A549 (cell line): ENCODE data around the gene PLEKHM2. TPM values are rescaled to one million over a fixed set of nuclear protein-coding genes. Genes with fewer than 3 reads are reported as not detected.

Experiments
- ATAC-seq, 2 experiments: fragments of 200-7000 bp in 1 of 2; fragments of >200 bp in 1 of 2; cut with Nextera tagmentation in 1 of 2; cut with Tn5 transposase in 1 of 2; 3 replicates each; pipeline versions ENCODE4 v1.8.0 to v1.9.1; 2018 to 2020; ENCODE audit warnings: mild to moderate bottlenecking in 1 of 2, moderate library complexity in 1 of 2
- CTCF ChIA-PET: fragments of 300-600 bp; sonication (Branson Sonifier 250); formaldehyde crosslinking; extraction: SDS; loops from one replicate; lab custom pipeline; 2021; ENCODE audit warnings: antibody characterized with exemption, inconsistent platforms; lab: Yijun Ruan, JAX
- POLR2A ChIA-PET: fragments of 350-600 bp; formaldehyde crosslinking; extraction: SDS; loops from one replicate; lab custom pipeline; 2021; ENCODE audit warnings: antibody characterized with exemption, inconsistent platforms; lab: Yijun Ruan, JAX
- DNase-seq, 2 experiments: peaks; one replicate each; pipeline versions ENCODE4 v3.0.0 to v3.0.0-alpha.2; 2011 to 2016; ENCODE audit warnings: low read depth in 1 of 2, low spot score in 1 of 2
- FAIRE-seq: peaks from 2 replicates; lab custom pipeline; 2011; peaks lifted over from hg19 to GRCh38; lab: Jason Lieb, UNC
- H3K27ac ChIP-seq, 2 experiments: fragments of >200 bp; sonication (Bioruptor Twin); formaldehyde crosslinking; 3 replicates each; pipeline ENCODE4 v1.5.1; 2016 to 2017
- H3K4me1 ChIP-seq: fragments of >200 bp; sonication (Bioruptor Twin); formaldehyde crosslinking; 3 replicates; pipeline ENCODE4 v1.6.1; 2016
- H3K4me2 ChIP-seq: fragments of >200 bp; sonication (Bioruptor Twin); formaldehyde crosslinking; 3 replicates; pipeline ENCODE4 v1.6.1; 2016
- H3K4me3 ChIP-seq: fragments of >200 bp; sonication (Bioruptor Twin); formaldehyde crosslinking; 3 replicates; pipeline ENCODE4 v1.5.1; 2016
- H3K9me3 ChIP-seq: fragments of >200 bp; sonication (Bioruptor Twin); formaldehyde crosslinking; 3 replicates; pipeline ENCODE4 v1.6.1; 2016
- CBX2 ChIP-seq: fragments of 200-600 bp; sonication (generic); IDR thresholded peaks from 2 replicates; pipeline ENCODE4 v1.6.1; 2016; ENCODE audit warnings: low read depth, mild to moderate bottlenecking, borderline replicate concordance
- CEBPB ChIP-seq, 2 experiments: fragments of >200 bp in 1 of 2; sonication (Bioruptor Twin) in 1 of 2; formaldehyde crosslinking in 1 of 2; IDR thresholded peaks; 2 replicates each; pipeline ENCODE4 v1.6.1; 2012 to 2016
- FOSB ChIP-seq: fragments of 250-450 bp; sonication (Bioruptor Pico); IDR thresholded peaks from 2 replicates; pipeline ENCODE4 v1.5.0; 2020; ENCODE audit warnings: mild to moderate bottlenecking, moderate library complexity
- FOSL2 ChIP-seq, 2 experiments: fragments of 450-650 bp in 1 of 2; fragments of >200 bp in 1 of 2; sonication (Bioruptor Twin) in 1 of 2; formaldehyde crosslinking; IDR thresholded peaks; 2 replicates each; pipeline versions ENCODE4 v1.5.0 to v1.6.1; 2016 to 2020; ENCODE audit warnings: mild to moderate bottlenecking in 1 of 2, moderate library complexity in 1 of 2
- FOXS1 ChIP-seq: fragments of 250-450 bp; sonication (Bioruptor Pico); IDR thresholded peaks from 2 replicates; pipeline ENCODE4 v1.5.0; 2020; ENCODE audit warnings: mild to moderate bottlenecking, moderate library complexity
- HDAC2 ChIP-seq: fragments of 200-600 bp; sonication (generic); IDR thresholded peaks from 2 replicates; pipeline ENCODE4 v1.6.1; 2016
- HEYL ChIP-seq: fragments of 250-450 bp; sonication (Bioruptor Pico); IDR thresholded peaks from 2 replicates; pipeline ENCODE4 v1.8.0; 2021; ENCODE audit warnings: mild to moderate bottlenecking, moderate library complexity
- HOXA7 ChIP-seq: fragments of 250-450 bp; sonication (Bioruptor Pico); IDR thresholded peaks from 2 replicates; pipeline ENCODE4 v1.5.0; 2020; ENCODE audit warnings: mild to moderate bottlenecking, moderate library complexity
- HOXB13 ChIP-seq: fragments of 250-450 bp; sonication (Bioruptor Pico); IDR thresholded peaks from 2 replicates; pipeline ENCODE4 v1.5.0; 2020; ENCODE audit warnings: low read depth, mild to moderate bottlenecking, moderate library complexity
- KDM5A ChIP-seq: fragments of 200-600 bp; sonication (generic); IDR thresholded peaks from 2 replicates; pipeline ENCODE4 v1.6.1; 2016; ENCODE audit warnings: antibody characterized with exemption, mild to moderate bottlenecking
- NPAS2 ChIP-seq: fragments of 250-450 bp; sonication (Bioruptor Pico); IDR thresholded peaks from 2 replicates; pipeline ENCODE4 v1.8.0; 2022; ENCODE audit warnings: mild to moderate bottlenecking, moderate library complexity, borderline replicate concordance
- NR3C1 ChIP-seq: fragments of >200 bp; sonication (Bioruptor Twin); formaldehyde crosslinking; IDR thresholded peaks from 3 replicates; pipeline ENCODE4 v1.6.1; 2017
- RCOR1 ChIP-seq: fragments of 150-350 bp; IDR thresholded peaks from 2 replicates; pipeline ENCODE4 v1.6.1; 2014; ENCODE audit warnings: antibody characterized with exemption, low read length, low read depth
- RNF2 ChIP-seq: fragments of 200-600 bp; sonication (generic); IDR thresholded peaks from 2 replicates; pipeline ENCODE4 v1.6.1; 2016; ENCODE audit warnings: low read depth, mild to moderate bottlenecking, antibody characterized with exemption, moderate library complexity, borderline replicate concordance
- SMC3 ChIP-seq: fragments of >200 bp; sonication (Bioruptor Twin); formaldehyde crosslinking; IDR thresholded peaks from 3 replicates; pipeline ENCODE4 v1.6.1; 2018; ENCODE audit warnings: inconsistent platforms
- TP53 ChIP-seq: fragments of 250-450 bp; sonication (Bioruptor Pico); IDR thresholded peaks from 2 replicates; pipeline ENCODE4 v1.5.0; 2021; ENCODE audit warnings: mild to moderate bottlenecking, moderate library complexity
- ZNF302 ChIP-seq: fragments of 250-450 bp; sonication (Bioruptor Pico); IDR thresholded peaks from 2 replicates; pipeline ENCODE4 v1.9.0; 2021; ENCODE audit warnings: inconsistent platforms, mild to moderate bottlenecking, moderate library complexity
- WGBS: methylation state at CpG from one replicate; pipeline ENCODE4 v1.1.6; 2017; ENCODE audit errors: missing lambda C conversion rate; 5-methylcytosine and 5-hydroxymethylcytosine counted together
- polyA plus RNA-seq, 4 experiments: library from polyadenylated mRNA; depleted of rRNA in 3 of 4; stranded (reverse); fragments of >200 nt; fragmentation: RNase III in 1 of 4; extraction: RNeasy Plus Mini Kit Qiagen cat#74134 plus additional on column Dnase treatment in 1 of 4; gene quantifications; 2 replicates in 3 of 4; 3 replicates in 1 of 4; pipeline ENCODE4 v1.2.3, GENCODE V29; 2011 to 2017
- TF ChIP-seq, protein P1 (sequence below): fragments of >200 bp; sonication (Bioruptor Twin); formaldehyde crosslinking; IDR thresholded peaks from 3 replicates; pipeline ENCODE4 v1.5.1; 2016
- TF ChIP-seq, protein P2 (sequence below): fragments of >200 bp; sonication (Bioruptor Twin); formaldehyde crosslinking; IDR thresholded peaks from 2 replicates; pipeline ENCODE4 v1.6.1; 2016
- TF ChIP-seq, protein P3 (sequence below): fragments of 450-650 bp; IDR thresholded peaks from 2 replicates; pipeline ENCODE4 v1.6.1; 2014; ENCODE audit warnings: antibody characterized with exemption
- TF ChIP-seq, protein P4 (sequence below): IDR thresholded peaks from 2 replicates; pipeline ENCODE4 v1.6.1; 2012
- TF ChIP-seq, protein P5 (sequence below): fragments of 150-350 bp; IDR thresholded peaks from 2 replicates; pipeline ENCODE4 v1.6.1; 2014; ENCODE audit warnings: low read depth, mild to moderate bottlenecking, low read length

The PLEKHM2 gene
- polyA plus RNA-seq, 2 of the 4 experiments (the other 2 are of a cell fraction): 14.7 to 21.5 TPM

DNA sequence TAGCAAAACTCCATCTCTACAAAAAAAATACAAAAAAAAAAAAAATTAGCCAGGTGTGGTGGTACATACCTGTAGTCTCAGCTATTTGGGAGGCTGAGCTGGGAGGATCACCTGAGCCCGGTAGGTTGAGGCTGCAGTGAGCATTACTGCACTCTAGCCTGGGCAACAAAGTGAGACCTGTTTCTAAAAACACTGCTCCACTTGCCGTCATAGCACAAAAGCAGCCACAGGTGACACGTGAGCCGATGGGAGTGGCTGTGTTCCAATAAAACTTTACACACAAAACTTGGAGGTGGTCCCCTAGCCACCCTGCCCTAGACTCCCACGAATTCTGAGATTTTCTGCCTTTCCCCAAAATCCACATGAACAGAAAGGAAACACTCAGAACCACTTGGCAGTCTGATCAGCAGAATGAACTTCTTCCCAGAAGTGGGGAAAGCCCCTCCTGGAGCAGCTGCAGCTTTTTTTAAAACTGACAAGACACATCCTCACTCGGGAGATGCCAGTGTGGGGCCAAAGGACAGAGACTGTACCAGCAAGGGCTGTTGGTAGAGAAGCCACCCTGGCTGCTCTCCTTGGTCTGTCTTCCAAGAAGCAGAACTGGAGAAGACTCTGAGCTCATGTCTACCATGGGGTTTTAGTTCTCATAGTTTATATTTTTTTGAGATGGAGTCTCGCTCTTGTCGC is 23.3 kb downstream of the PLEKHM2 start:
- 78% methylated on average over 8 of the region's 8 CpGs for WGBS
- no peak for FAIRE-seq

DNA sequence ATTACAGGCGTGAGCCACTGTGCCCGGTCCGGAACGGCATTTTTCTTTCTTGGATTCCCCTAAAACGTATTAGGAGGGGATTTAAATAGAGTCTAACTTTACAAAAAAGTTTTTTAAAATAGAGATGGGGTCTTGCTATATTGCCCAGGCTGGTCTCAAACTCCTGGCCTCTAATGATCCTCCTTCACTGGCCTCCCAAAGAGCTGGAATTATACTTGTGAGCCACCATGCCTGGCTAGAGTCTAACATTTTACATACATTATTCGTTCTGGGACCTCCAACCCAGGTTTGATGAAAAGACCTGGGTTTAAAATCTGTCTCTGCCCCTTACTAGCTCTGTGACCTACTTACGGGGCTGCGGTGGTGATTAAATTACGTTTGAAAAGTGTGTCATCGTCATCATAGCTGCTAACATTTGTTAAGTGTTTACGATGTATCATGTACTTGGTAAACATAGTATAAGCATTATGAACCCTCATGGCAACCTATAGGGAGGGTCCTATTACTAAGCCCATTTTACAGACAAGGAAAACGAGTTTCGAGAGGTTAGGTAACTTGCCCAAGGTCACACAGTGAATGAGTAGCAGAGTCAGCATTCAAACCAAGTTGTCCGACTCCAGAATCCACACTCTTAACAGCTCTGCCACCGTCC is 24.5 kb downstream of the PLEKHM2 start:
- ATAC-seq (no peak), DNase-seq (no peak), FAIRE-seq (no peak)
- no peak overlapping the region for H3K4me3 ChIP-seq
- WGBS: 82% methylated on average over 15 of the region's 15 CpGs
- ChIA-PET POLR2A (no interaction called here), CTCF (interaction anchor here (0.5 kb wide), 1 partner anchor 104 kb away, joined by 4 read pairs; no protein-coding TSS in a partner anchor)
- H3K4me2 ChIP-seq: no peak overlapping the region
- H3K27ac ChIP-seq: no peak overlapping the region
- no peaks in the 10 kb centered on the region for H3K9me3 ChIP-seq
- no peak for TF ChIP-seq ZNF302 (CRISPR knock-in tag)
- no peak for TF ChIP-seq HOXB13 (CRISPR knock-in tag)
- no peak for TF ChIP-seq SMC3
- no peak for TF ChIP-seq FOSB (CRISPR knock-in tag)
- no peak for TF ChIP-seq TP53
- TF ChIP-seq, protein P1, sequence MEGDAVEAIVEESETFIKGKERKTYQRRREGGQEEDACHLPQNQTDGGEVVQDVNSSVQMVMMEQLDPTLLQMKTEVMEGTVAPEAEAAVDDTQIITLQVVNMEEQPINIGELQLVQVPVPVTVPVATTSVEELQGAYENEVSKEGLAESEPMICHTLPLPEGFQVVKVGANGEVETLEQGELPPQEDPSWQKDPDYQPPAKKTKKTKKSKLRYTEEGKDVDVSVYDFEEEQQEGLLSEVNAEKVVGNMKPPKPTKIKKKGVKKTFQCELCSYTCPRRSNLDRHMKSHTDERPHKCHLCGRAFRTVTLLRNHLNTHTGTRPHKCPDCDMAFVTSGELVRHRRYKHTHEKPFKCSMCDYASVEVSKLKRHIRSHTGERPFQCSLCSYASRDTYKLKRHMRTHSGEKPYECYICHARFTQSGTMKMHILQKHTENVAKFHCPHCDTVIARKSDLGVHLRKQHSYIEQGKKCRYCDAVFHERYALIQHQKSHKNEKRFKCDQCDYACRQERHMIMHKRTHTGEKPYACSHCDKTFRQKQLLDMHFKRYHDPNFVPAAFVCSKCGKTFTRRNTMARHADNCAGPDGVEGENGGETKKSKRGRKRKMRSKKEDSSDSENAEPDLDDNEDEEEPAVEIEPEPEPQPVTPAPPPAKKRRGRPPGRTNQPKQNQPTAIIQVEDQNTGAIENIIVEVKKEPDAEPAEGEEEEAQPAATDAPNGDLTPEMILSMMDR: no peak
- TF ChIP-seq, protein P2, sequence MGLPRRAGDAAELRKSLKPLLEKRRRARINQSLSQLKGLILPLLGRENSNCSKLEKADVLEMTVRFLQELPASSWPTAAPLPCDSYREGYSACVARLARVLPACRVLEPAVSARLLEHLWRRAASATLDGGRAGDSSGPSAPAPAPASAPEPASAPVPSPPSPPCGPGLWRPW: no peak
- no peak for TF ChIP-seq HOXA7 (CRISPR knock-in tag)
- no peak for TF ChIP-seq CBX2
- TF ChIP-seq NR3C1: no peak
- TF ChIP-seq CEBPB (IDR thresholded peaks at IDR 0.05): no peak
- TF ChIP-seq KDM5A: no peak
- TF ChIP-seq FOSL2 (IDR thresholded peaks at IDR 0.05): no peak
- TF ChIP-seq FOSL2 (CRISPR knock-in tag; IDR thresholded peaks at IDR 0.05): no peak
- no peak for TF ChIP-seq RCOR1
- TF ChIP-seq, protein P3, sequence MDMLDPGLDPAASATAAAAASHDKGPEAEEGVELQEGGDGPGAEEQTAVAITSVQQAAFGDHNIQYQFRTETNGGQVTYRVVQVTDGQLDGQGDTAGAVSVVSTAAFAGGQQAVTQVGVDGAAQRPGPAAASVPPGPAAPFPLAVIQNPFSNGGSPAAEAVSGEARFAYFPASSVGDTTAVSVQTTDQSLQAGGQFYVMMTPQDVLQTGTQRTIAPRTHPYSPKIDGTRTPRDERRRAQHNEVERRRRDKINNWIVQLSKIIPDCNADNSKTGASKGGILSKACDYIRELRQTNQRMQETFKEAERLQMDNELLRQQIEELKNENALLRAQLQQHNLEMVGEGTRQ: no peak
- TF ChIP-seq HDAC2: no peak
- TF ChIP-seq, protein P4, sequence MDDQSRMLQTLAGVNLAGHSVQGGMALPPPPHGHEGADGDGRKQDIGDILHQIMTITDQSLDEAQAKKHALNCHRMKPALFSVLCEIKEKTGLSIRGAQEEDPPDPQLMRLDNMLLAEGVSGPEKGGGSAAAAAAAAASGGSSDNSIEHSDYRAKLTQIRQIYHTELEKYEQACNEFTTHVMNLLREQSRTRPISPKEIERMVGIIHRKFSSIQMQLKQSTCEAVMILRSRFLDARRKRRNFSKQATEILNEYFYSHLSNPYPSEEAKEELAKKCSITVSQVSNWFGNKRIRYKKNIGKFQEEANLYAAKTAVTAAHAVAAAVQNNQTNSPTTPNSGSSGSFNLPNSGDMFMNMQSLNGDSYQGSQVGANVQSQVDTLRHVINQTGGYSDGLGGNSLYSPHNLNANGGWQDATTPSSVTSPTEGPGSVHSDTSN: no peak
- no peaks in the 10 kb centered on the region for H3K4me1 ChIP-seq

More for the DNA sequence above, 23.3 kb downstream of the PLEKHM2 start:
- H3K4me1 ChIP-seq: 0 out of 3 replicates have a peak, but pooled peaks cover 4% of the 10 kb centered on the region
- H3K4me2 ChIP-seq: no peak overlapping the region
- ChIA-PET POLR2A (no interaction called here), CTCF (no interaction called here)
- H3K4me3 ChIP-seq: no peak overlapping the region
- H3K9me3 ChIP-seq: no peaks in the 10 kb centered on the region
- ATAC-seq (no peak), DNase-seq (no peak)
- TF ChIP-seq FOSB (CRISPR knock-in tag) (no peak), HOXA7 (CRISPR knock-in tag) (no peak), FOXS1 (no peak), SMC3 (no peak), TP53 (no peak), HEYL (CRISPR knock-in tag) (no peak), RCOR1 (no peak), FOSL2 (IDR thresholded peaks at IDR 0.05) (no peak), FOSL2 (CRISPR knock-in tag; IDR thresholded peaks at IDR 0.05) (no peak), KDM5A (no peak), RNF2 (no peak), NPAS2 (CRISPR knock-in tag) (no peak)
- TF ChIP-seq, protein P5, sequence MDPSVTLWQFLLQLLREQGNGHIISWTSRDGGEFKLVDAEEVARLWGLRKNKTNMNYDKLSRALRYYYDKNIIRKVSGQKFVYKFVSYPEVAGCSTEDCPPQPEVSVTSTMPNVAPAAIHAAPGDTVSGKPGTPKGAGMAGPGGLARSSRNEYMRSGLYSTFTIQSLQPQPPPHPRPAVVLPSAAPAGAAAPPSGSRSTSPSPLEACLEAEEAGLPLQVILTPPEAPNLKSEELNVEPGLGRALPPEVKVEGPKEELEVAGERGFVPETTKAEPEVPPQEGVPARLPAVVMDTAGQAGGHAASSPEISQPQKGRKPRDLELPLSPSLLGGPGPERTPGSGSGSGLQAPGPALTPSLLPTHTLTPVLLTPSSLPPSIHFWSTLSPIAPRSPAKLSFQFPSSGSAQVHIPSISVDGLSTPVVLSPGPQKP: no peak
- H3K27ac ChIP-seq: no peak overlapping the region
